Trophoblast cell (in vitro differentiated cells and primary cell): ENCODE measurements around the gene PLA2G2F.

Experiments
- DNase-seq, 2 donors: peaks; one replicate each; pipeline ENCODE4 v3.0.0-alpha.2; 2016
- H2AFZ ChIP-seq: 2 replicates; pipeline ENCODE4 v1.6.1; 2013; ENCODE audit warnings: low read length, moderate library complexity, mild to moderate bottlenecking; ENCODE audit not compliant: insufficient read depth, poor library complexity
- H2AK5ac ChIP-seq: 2 replicates; pipeline ENCODE4 v1.6.1; 2013; ENCODE audit warnings: mild to moderate bottlenecking, low read length
- H2BK120ac ChIP-seq: 2 replicates; pipeline ENCODE4 v1.6.1; 2013; ENCODE audit warnings: low read length, mild to moderate bottlenecking, moderate library complexity; ENCODE audit not compliant: insufficient read depth, poor library complexity
- H2BK12ac ChIP-seq: 2 replicates; pipeline ENCODE4 v1.6.1; 2013; ENCODE audit warnings: mild to moderate bottlenecking, low read length, moderate library complexity
- H2BK5ac ChIP-seq: 2 replicates; pipeline ENCODE4 v1.6.1; 2013; ENCODE audit warnings: low read length, low read depth, moderate library complexity, mild to moderate bottlenecking; ENCODE audit not compliant: poor library complexity
- H3K14ac ChIP-seq: 2 replicates; pipeline ENCODE4 v1.6.1; 2013; ENCODE audit warnings: mild to moderate bottlenecking, low read length
- H3K18ac ChIP-seq: 2 replicates; pipeline ENCODE4 v1.6.1; 2013; ENCODE audit warnings: mild to moderate bottlenecking, low read length
- H3K23ac ChIP-seq: 2 replicates; pipeline ENCODE4 v1.6.1; 2013; ENCODE audit warnings: low read length
- H3K27ac ChIP-seq: 2 replicates; pipeline ENCODE4 v1.5.1; 2013; ENCODE audit warnings: low read depth, mild to moderate bottlenecking, inconsistent platforms, low read length, moderate library complexity
- H3K27me3 ChIP-seq: 2 replicates; pipeline ENCODE4 v1.6.1; 2013; ENCODE audit warnings: inconsistent platforms, mild to moderate bottlenecking, low read length, moderate library complexity; ENCODE audit not compliant: insufficient read depth
- H3K36me3 ChIP-seq, 2 experiments: 1 replicate in 1 of 2; 2 replicates in 1 of 2; pipeline ENCODE4 v1.6.1; 2013; ENCODE audit warnings: low read length in 2 of 2, mild to moderate bottlenecking in 2 of 2, moderate library complexity in 1 of 2; ENCODE audit not compliant: insufficient read depth in 2 of 2, control insufficient read depth in 1 of 2
- H3K4ac ChIP-seq: 2 replicates; pipeline ENCODE4 v1.6.1; 2013; ENCODE audit warnings: low read depth, mild to moderate bottlenecking, low read length, moderate library complexity
- H3K4me1 ChIP-seq, 2 experiments: 1 replicate in 1 of 2; 2 replicates in 1 of 2; pipeline ENCODE4 v1.6.1; 2013; ENCODE audit warnings: low read length in 2 of 2, mild to moderate bottlenecking in 2 of 2, moderate library complexity in 1 of 2; ENCODE audit not compliant: insufficient read depth in 2 of 2, control insufficient read depth in 1 of 2
- H3K4me2 ChIP-seq: 2 replicates; pipeline ENCODE4 v1.6.1; 2013; ENCODE audit warnings: inconsistent platforms, mild to moderate bottlenecking, low read length, moderate library complexity
- H3K4me3 ChIP-seq: 2 replicates; pipeline ENCODE4 v1.5.1; 2013; ENCODE audit warnings: mild to moderate bottlenecking, low read depth, low read length, inconsistent platforms
- H3K79me1 ChIP-seq: one replicate; pipeline ENCODE4 v1.6.1; 2013; ENCODE audit warnings: low read length
- H3K79me2 ChIP-seq: 2 replicates; pipeline ENCODE4 v1.6.1; 2013; ENCODE audit warnings: low read length, mild to moderate bottlenecking; ENCODE audit not compliant: control insufficient read depth, insufficient read depth, poor library complexity
- H3K9ac ChIP-seq: 2 replicates; pipeline ENCODE4 v1.6.1; 2013; ENCODE audit warnings: mild to moderate bottlenecking, low read length
- H3K9me3 ChIP-seq: 2 replicates; pipeline ENCODE4 v1.6.1; 2013; ENCODE audit warnings: low read depth, mild to moderate bottlenecking, control low read depth, inconsistent platforms, low read length; ENCODE audit not compliant: insufficient read depth
- H4K12ac ChIP-seq: 2 replicates; pipeline ENCODE4 v1.6.1; 2013; ENCODE audit warnings: low read depth, mild to moderate bottlenecking, low read length, moderate library complexity
- H4K8ac ChIP-seq: 2 replicates; pipeline ENCODE4 v1.6.1; 2013; ENCODE audit warnings: low read depth, mild to moderate bottlenecking, low read length, moderate library complexity
- H4K91ac ChIP-seq: one replicate; pipeline ENCODE4 v1.6.1; 2013; ENCODE audit warnings: low read depth, mild to moderate bottlenecking, low read length, moderate library complexity
- WGBS: extraction: QIAGEN DNeasy Blood & Tissue Kit; methylation state at CpG from one replicate; pipeline ENCODE4 v1.1.7; 2013; ENCODE audit warnings: missing lambda C conversion rate; ENCODE audit not compliant: insufficient read length, insufficient coverage; ENCODE audit errors: extremely low coverage; 5-methylcytosine and 5-hydroxymethylcytosine counted together

PLA2G2F gene

GRCh38 chr1:20107351-20107750 is 31.8 kb upstream of the PLA2G2F start:
- no peak overlapping the region for H4K12ac ChIP-seq
- H4K8ac ChIP-seq = peak overlapping the region; percentile 8
- no peak overlapping the region for H3K9ac ChIP-seq
- H3K4me2 ChIP-seq = no peak overlapping the region
- no peak overlapping the region for H3K27ac ChIP-seq
- H4K91ac ChIP-seq = peak overlapping the region; percentile 72
- no CpG with 5 or more reads among the region's 4 CpGs for WGBS
- peak overlapping the region; percentile 10 for H2BK5ac ChIP-seq
- H3K4ac ChIP-seq = no peak overlapping the region
- H2BK12ac ChIP-seq = peak overlapping the region; percentile 20
- H2AK5ac ChIP-seq = peak overlapping the region; percentile 10
- no peaks in the 10 kb centered on the region for H3K79me2 ChIP-seq
- DNase-seq = no peak
- H3K36me3 ChIP-seq = no peaks in the 10 kb centered on the region
- H3K4me3 ChIP-seq = no peak overlapping the region
- no peak overlapping the region for H2AFZ ChIP-seq
- H3K18ac ChIP-seq = no peak overlapping the region
- H3K79me1 ChIP-seq = peaks cover 11% of the 10 kb centered on the region
- H3K14ac ChIP-seq = peak overlapping the region; percentile 21
- H3K23ac ChIP-seq = no peak overlapping the region
- H2BK120ac ChIP-seq = peak overlapping the region; percentile 74
- no peaks in the 10 kb centered on the region for H3K27me3 ChIP-seq
- H3K9me3 ChIP-seq = peaks cover 2% of the 10 kb centered on the region
- peaks cover 6 to 18% of the 10 kb centered on the region in 2 experiments for H3K4me1 ChIP-seq

DNA sequence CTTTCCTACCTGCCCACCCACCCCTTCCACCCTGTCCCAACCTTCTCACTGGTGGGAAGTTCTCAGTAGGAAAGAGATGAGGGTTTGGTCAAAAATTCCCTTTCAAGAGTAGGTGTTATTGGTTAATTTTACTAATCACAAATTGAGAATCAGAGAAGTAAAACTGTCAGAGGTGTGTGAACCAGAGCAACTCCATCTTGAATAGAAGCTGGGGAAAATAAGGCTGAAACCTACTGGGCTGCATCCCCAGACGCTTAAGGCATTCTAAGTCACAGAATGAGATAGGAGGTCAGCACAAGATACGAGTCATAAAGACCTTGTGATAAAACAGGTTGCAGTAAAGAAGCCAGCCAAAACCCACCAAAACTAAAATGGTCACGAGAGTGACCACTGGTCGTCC is 31.3 kb upstream of the PLA2G2F start:
- Histone ChIP-seq H3K36me3 (no peaks in the 10 kb centered on the region), H3K18ac (no peak overlapping the region), H3K4ac (no peak overlapping the region), H3K27ac (no peak overlapping the region), H3K23ac (no peak overlapping the region), H3K9ac (no peak overlapping the region), H3K79me1 (peaks cover 11% of the 10 kb centered on the region), H3K79me2 (no peaks in the 10 kb centered on the region), H4K12ac (no peak overlapping the region), H3K27me3 (no peaks in the 10 kb centered on the region), H3K9me3 (peaks cover 2% of the 10 kb centered on the region), H2AFZ (no peak overlapping the region), H2BK120ac (peak overlapping the region; percentile 74), H3K14ac (peak overlapping the region; percentile 21), H2AK5ac (no peak overlapping the region), H4K91ac (peak overlapping the region; percentile 72), H2BK12ac (no peak overlapping the region), H3K4me1 (peaks cover 6 to 18% of the 10 kb centered on the region in 2 experiments), H2BK5ac (peak overlapping the region; percentile 10), H3K4me2 (no peak overlapping the region), H3K4me3 (no peak overlapping the region), H4K8ac (no peak overlapping the region)
- no CpG with 5 or more reads among the region's 4 CpGs for WGBS
- DNase-seq = peak in 1 of 2 donors; percentile 40

- no peak for DNase-seq
- peaks cover 6 to 18% of the 10 kb centered on the region in 2 experiments for H3K4me1 ChIP-seq
- no CpG with 5 or more reads among the region's 5 CpGs for WGBS
Measured at GRCh38 chr1:20108366-20109123, 30.6 kb upstream of the PLA2G2F start.

DNA sequence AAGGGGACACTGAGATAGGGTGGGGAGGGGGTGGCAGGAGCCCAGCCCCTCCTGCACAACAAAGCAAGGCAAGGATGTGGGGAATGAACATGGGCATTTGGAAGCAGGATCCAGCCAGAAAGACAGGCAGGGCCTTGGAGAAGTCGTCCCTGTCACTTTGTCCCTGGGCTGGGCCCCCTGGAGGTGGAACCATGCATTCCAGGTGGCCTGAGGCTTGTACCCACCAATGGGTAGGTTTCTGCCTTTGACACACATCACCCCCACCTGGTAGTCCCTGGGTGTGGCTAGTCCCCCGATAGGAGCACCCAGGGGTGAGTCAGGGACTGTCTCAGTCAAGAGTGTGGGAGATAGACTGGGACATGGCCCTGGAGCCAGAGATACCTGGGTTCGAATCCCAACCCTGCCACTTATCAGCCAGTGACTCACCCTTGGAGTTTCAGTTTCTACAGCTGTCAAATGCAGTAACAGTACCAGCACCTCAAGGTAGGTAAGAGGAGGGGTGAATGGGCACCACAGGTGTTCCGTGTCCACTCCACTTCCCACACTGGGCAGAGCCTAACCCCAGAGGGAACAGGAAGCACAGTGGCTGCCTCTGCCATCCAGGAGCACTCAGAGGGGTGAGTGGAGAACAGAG is 29.8 kb upstream of the PLA2G2F start:
- peak overlapping the region; percentile 18 for H2AK5ac ChIP-seq

More at GRCh38 chr1:20108366-20109123, 30.6 kb upstream of the PLA2G2F start:
- Histone ChIP-seq H2AFZ (no peak overlapping the region), H3K79me1 (peaks cover 11% of the 10 kb centered on the region), H2AK5ac (no peak overlapping the region), H3K4me3 (no peak overlapping the region), H3K27ac (no peak overlapping the region), H4K12ac (no peak overlapping the region), H3K18ac (no peak overlapping the region), H2BK12ac (peak overlapping the region; percentile 37), H3K36me3 (no peaks in the 10 kb centered on the region), H3K9me3 (peaks cover 2% of the 10 kb centered on the region), H3K9ac (no peak overlapping the region), H4K91ac (peak overlapping the region; percentile 8), H2BK120ac (no peak overlapping the region), H3K79me2 (no peaks in the 10 kb centered on the region), H3K23ac (no peak overlapping the region), H3K14ac (peak overlapping the region; percentile 28), H3K4ac (no peak overlapping the region), H4K8ac (no peak overlapping the region), H3K4me2 (no peak overlapping the region), H3K27me3 (no peaks in the 10 kb centered on the region), H2BK5ac (no peak overlapping the region)

More for the DNA sequence above, 29.8 kb upstream of the PLA2G2F start:
- H3K9ac ChIP-seq = no peak overlapping the region
- no peak overlapping the region for H3K23ac ChIP-seq
- no peak overlapping the region for H4K12ac ChIP-seq
- no peaks in the 10 kb centered on the region for H3K36me3 ChIP-seq
- no CpG with 5 or more reads among the region's 4 CpGs for WGBS
- H3K14ac ChIP-seq = peak overlapping the region; percentile 28
- no peak overlapping the region for H2BK120ac ChIP-seq
- peaks cover 2% of the 10 kb centered on the region for H3K9me3 ChIP-seq
- no peak overlapping the region for H2AFZ ChIP-seq
- H3K79me2 ChIP-seq = no peaks in the 10 kb centered on the region
- H2BK12ac ChIP-seq = peak overlapping the region; percentile 37
- peaks cover 6 to 18% of the 10 kb centered on the region in 2 experiments for H3K4me1 ChIP-seq
- no peaks in the 10 kb centered on the region for H3K27me3 ChIP-seq
- no peak overlapping the region for H3K4me2 ChIP-seq
- H2BK5ac ChIP-seq = no peak overlapping the region
- H4K8ac ChIP-seq = no peak overlapping the region
- DNase-seq = no peak
- no peak overlapping the region for H3K18ac ChIP-seq
- H3K79me1 ChIP-seq = peaks cover 11% of the 10 kb centered on the region
- peak overlapping the region; percentile 45 for H4K91ac ChIP-seq
- no peak overlapping the region for H3K4ac ChIP-seq
- no peak overlapping the region for H3K27ac ChIP-seq
- no peak overlapping the region for H3K4me3 ChIP-seq
